GM20000 (cell line): ENCODE data around the gene PRR12.

Experiments used
- DNase-seq: peaks from one replicate; pipeline ENCODE4 v3.0.0; 2012; ENCODE audit warnings: low spot score
- TF ChIP-seq, protein P1 (sequence below): IDR thresholded peaks from 2 replicates; pipeline ENCODE4 v1.5.1; 2012; ENCODE audit warnings: mild to moderate bottlenecking, control low read depth; ENCODE audit errors: extremely low read depth, missing control alignments

Gene PRR12

GRCh38 chr19:49653466-49653806 is 62.5 kb downstream of the PRR12 start:
- no peak for DNase-seq
- TF ChIP-seq, protein P1, sequence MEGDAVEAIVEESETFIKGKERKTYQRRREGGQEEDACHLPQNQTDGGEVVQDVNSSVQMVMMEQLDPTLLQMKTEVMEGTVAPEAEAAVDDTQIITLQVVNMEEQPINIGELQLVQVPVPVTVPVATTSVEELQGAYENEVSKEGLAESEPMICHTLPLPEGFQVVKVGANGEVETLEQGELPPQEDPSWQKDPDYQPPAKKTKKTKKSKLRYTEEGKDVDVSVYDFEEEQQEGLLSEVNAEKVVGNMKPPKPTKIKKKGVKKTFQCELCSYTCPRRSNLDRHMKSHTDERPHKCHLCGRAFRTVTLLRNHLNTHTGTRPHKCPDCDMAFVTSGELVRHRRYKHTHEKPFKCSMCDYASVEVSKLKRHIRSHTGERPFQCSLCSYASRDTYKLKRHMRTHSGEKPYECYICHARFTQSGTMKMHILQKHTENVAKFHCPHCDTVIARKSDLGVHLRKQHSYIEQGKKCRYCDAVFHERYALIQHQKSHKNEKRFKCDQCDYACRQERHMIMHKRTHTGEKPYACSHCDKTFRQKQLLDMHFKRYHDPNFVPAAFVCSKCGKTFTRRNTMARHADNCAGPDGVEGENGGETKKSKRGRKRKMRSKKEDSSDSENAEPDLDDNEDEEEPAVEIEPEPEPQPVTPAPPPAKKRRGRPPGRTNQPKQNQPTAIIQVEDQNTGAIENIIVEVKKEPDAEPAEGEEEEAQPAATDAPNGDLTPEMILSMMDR = no peak

- no peak for DNase-seq
- TF ChIP-seq, protein P1 = no peak
Measured at GRCh38 chr19:49654581-49654980, 63.6 kb downstream of the PRR12 start.

DNA sequence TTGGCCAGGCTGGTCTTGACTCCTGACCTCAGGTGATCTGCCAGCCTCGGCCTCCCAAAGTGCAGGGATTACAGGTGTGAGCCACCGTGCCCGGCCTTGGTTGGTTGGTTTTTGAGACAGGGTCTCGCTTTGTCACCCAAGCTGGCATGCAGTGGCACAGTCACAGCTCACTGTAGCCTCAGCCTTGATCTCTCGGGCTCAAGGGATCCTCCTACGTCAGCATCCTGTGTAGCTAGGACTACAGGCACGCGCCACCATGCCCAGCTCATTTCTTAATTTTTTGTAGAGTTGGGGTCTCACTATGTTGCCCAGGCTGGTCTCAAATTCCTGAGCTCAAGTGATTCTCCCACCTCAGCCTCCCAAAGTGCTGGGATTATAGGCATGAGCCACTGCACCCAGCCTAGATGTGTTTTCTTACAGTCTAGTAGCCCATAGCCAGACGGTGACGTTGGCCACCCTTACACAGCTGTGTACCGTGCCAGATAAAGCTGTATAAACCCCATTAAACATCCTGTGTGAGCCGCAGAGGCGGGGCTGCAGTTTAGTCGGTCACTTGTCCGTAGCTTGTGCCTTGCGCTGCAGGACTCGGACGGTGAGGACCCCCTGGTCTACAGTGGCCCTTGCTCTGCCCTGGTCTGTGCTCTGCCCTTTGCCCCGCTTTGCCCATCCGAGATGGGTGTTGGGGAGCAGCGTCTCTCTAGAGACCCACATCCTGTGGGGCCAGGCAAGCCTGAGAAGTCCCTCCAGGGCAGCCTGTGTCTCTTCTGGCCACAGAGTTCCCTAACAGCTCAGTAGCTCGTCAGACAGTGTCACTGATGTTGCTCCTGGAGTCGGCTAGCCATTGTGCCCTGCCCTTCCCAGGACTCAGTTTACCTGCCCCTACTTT is 64.8 kb downstream of the PRR12 start:
- TF ChIP-seq, protein P1 = no peak
- DNase-seq = no peak

DNA sequence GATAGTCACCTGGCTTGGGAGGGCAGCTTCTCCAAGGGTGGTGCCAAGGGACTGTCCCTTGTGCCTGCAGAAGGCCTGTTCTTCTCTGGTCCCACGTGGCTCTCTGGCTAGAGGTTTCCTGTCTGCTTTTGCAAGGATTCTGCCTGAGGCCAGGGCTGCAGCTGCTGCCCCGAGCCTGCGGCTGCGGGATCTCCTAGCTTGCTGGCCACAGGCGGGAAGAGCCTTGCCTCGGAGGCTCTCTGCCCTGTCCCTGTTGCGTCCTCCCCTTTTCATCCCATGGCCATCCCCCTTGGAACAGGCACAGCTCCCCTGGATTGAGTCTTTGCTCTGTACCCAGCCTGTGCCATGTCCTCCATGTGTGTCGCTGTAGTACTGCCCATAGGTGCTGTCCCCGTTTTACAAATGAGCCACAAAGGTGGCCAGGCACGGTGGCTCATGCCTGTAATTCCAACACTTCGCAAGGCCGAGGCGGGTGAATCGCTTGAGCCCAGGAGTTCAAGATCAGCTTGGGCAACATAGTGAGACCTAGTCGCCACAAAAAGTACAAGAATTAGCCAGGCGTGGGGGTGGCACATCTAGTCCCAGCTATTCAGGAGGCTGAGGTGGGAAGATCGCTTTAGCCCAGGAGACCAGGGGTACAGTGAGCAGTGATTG is 65.6 kb downstream of the PRR12 start:
- TF ChIP-seq, protein P1 = no peak
- no peak for DNase-seq

GRCh38 chr19:49657493-49658138 is 66.6 kb downstream of the PRR12 start:
- DNase-seq = no peak

GRCh38 chr19:49658139-49658517 is 67.1 kb downstream of the PRR12 start:
- DNase-seq = no peak
- TF ChIP-seq, protein P1 = no peak

More at GRCh38 chr19:49657493-49658138, 66.6 kb downstream of the PRR12 start:
- TF ChIP-seq, protein P1 = no peak
